ENCODE data around the gene FSIP1. TPM values are rescaled to one million over a fixed set of nuclear protein-coding genes. Genes with fewer than 3 reads are reported as not detected.

FSIP1 gene
- polyA plus RNA-seq, 1 experiment, result 0.43 TPM

DNA sequence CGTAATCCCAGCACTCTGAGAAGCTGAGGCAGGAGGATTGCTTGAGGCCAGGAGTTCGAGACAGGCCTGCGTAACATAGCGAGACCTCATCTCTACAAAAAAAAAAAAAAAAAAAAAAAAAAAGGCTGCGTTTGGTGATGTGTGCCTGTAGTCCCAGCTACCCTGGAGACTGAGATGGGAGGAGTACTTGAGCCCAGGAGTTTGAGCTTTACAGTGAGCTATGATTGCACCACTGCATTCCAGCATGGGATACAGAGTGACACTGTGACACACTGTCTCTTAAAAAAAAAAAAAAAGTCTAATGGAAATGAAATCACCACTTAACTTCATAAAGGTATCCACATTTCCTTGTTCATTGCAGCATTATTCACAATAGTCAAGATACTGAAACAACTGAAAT, 136.2 kb downstream of the FSIP1 start:
- Histone ChIP-seq H3K27me3 (ENCODE audit: control insufficient read depth, insufficient read depth, low read length) (no peaks in the 10 kb centered on the region), H3K27ac (ENCODE audit: low read depth, low read length) (no peak overlapping the region), H3K9me3 (ENCODE audit: control insufficient read depth, insufficient read depth, low read length) (no peaks in the 10 kb centered on the region; the same call in 1 of the 2 replicates), H3K4me3 (ENCODE audit: low read depth, low read length) (no peak overlapping the region)
- DNase-seq (ENCODE audit: low read depth, low spot score), result no peak
- TF ChIP-seq, protein P1, sequence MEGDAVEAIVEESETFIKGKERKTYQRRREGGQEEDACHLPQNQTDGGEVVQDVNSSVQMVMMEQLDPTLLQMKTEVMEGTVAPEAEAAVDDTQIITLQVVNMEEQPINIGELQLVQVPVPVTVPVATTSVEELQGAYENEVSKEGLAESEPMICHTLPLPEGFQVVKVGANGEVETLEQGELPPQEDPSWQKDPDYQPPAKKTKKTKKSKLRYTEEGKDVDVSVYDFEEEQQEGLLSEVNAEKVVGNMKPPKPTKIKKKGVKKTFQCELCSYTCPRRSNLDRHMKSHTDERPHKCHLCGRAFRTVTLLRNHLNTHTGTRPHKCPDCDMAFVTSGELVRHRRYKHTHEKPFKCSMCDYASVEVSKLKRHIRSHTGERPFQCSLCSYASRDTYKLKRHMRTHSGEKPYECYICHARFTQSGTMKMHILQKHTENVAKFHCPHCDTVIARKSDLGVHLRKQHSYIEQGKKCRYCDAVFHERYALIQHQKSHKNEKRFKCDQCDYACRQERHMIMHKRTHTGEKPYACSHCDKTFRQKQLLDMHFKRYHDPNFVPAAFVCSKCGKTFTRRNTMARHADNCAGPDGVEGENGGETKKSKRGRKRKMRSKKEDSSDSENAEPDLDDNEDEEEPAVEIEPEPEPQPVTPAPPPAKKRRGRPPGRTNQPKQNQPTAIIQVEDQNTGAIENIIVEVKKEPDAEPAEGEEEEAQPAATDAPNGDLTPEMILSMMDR (IDR thresholded peaks at IDR 0.05; ENCODE audit: low read depth, low read length), result no peak
- ChIA-PET CTCF (no interaction called here), POLR2A (interaction anchor here (0.7 kb wide), 1 partner anchor 14 kb away, joined by 3 read pairs; no protein-coding TSS in a partner anchor)

DNA sequence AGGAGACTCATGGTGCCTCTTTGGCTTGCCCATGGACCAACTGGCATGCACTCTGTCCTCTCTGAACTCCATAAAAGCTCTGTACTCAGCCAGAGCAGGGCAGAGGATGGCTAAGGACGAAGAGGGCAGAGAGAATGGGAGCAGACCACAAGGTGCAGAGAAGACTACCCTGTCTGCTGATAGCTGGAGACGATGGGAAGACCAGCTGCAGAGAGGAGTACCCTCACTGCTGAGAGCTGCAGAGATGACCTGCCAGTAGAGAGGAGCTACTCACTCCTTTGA, 136.7 kb downstream of the FSIP1 start:
- no peak for DNase-seq (ENCODE audit: low read depth, low spot score)
- no peak overlapping the region for H3K4me3 ChIP-seq (ENCODE audit: low read depth, low read length)
- no peaks in the 10 kb centered on the region for H3K27me3 ChIP-seq (ENCODE audit: control insufficient read depth, insufficient read depth, low read length)
- H3K27ac ChIP-seq (ENCODE audit: low read depth, low read length), result no peak overlapping the region
- TF ChIP-seq, protein P1 (IDR thresholded peaks at IDR 0.05; ENCODE audit: low read depth, low read length), result no peak
- no peaks in the 10 kb centered on the region; the same call in 1 of the 2 replicates for H3K9me3 ChIP-seq (ENCODE audit: control insufficient read depth, insufficient read depth, low read length)
- ChIA-PET POLR2A (interaction anchor here (0.7 kb wide), 1 partner anchor 15 kb away, joined by 3 read pairs; no protein-coding TSS in a partner anchor), CTCF (no interaction called here)

DNA sequence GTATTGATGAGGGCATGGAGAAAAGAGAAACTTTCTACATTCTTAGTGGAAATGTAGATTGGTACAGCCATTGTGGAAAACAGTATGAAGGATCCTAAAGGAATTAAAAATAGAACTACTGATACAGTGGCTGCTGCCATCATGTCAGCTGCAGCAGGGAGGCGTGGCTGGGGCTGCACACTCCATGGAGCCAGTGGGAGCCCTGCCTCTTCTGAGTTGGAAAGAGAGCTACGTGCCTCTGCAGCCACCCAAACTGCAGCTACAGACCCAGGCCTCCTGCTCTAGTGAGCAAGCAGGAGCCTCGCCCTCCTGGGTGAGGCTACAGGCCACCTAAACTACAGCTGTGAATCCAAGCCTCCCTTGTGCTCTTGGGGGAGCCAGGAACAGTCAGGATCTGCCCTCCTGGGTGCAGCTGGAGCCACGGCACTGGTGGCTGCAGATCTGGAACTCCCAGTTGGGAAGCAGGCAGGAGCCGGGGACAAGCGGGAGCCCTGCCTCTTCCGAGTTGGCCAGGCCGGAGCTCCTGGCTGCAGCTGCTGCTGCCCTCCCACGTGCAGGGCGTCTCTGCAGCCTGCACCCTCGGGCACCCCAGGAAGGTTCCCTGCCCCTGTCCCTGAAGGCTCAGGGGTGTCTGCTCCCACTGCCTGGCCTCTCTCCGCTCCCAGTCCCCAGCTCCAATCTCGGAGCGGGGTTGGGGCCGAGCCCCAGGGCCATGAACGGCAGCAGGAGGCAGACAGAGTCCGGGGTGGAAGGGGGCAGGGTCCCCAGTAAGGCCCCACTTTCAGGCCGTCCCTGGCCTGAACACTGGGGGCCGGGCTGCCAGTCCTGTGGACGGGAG, 137.3 kb downstream of the FSIP1 start:
- ChIA-PET CTCF (interaction anchor here (0.8 to 1.0 kb wide), 2 partner anchors 40 to 62 kb away, joined by 3 read pairs; no protein-coding TSS in a partner anchor), POLR2A (no interaction called here)
- TF ChIP-seq, protein P1 (IDR thresholded peaks at IDR 0.05; ENCODE audit: low read depth, low read length), result no peak
- Histone ChIP-seq H3K9me3 (ENCODE audit: control insufficient read depth, insufficient read depth, low read length) (no peaks in the 10 kb centered on the region; the same call in 1 of the 2 replicates), H3K4me3 (ENCODE audit: low read depth, low read length) (no peak overlapping the region), H3K27ac (ENCODE audit: low read depth, low read length) (no peak overlapping the region), H3K27me3 (ENCODE audit: control insufficient read depth, insufficient read depth, low read length) (no peaks in the 10 kb centered on the region)
- DNase-seq (ENCODE audit: low read depth, low spot score), result no peak

DNA sequence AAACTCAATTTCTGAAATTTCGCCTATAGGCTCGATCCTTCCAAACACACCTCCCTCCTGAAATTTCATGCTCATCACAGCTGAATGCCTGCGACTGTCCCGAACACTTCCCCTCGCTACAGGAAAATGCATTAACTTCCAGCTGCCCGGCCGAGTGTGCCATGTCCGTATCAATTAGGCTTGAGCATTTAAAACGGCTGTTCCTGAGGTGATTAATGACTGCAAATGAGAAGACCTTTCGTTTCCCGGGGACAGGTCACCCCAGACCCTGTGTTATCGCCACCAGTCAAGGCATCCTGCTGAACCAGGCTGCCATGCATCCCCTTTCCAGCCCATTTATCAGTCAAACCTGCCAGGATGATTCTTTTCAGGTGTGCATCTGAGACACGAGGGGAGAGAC, 138.5 kb downstream of the FSIP1 start:
- ChIA-PET POLR2A (no interaction called here), CTCF (interaction anchor here (1.0 kb wide), 1 partner anchor 61 kb away, joined by 3 read pairs; no protein-coding TSS in a partner anchor)
- Histone ChIP-seq H3K9me3 (ENCODE audit: control insufficient read depth, insufficient read depth, low read length) (no peaks in the 10 kb centered on the region; the same call in 1 of the 2 replicates), H3K27ac (ENCODE audit: low read depth, low read length) (no peak overlapping the region), H3K4me3 (ENCODE audit: low read depth, low read length) (no peak overlapping the region), H3K27me3 (ENCODE audit: control insufficient read depth, insufficient read depth, low read length) (no peaks in the 10 kb centered on the region)
- TF ChIP-seq, protein P1 (IDR thresholded peaks at IDR 0.05; ENCODE audit: low read depth, low read length), result no peak
- no peak for DNase-seq (ENCODE audit: low read depth, low spot score)

DNA sequence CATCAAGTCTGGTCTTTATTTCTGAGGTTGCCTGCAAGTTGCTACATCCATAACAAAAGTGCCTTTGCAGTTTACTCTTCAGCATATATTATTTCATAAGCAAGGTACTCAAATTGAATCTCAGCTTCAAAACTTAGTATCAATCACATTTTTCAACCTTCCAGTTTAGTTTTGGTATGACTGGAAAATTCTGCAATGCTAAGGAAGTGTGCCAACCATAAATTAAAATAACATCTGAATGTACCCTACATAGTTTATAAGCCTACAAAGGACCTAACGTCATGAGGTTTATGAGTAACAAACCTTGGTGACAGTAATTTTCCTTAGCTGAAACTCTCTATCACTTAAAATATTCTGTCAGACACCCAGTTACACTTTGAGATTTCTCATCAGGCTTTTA, 138.9 kb downstream of the FSIP1 start:
- H3K4me3 ChIP-seq (ENCODE audit: low read depth, low read length), result no peak overlapping the region
- no peak overlapping the region for H3K27ac ChIP-seq (ENCODE audit: low read depth, low read length)
- TF ChIP-seq, protein P1 (IDR thresholded peaks at IDR 0.05; ENCODE audit: low read depth, low read length), result no peak
- DNase-seq (ENCODE audit: low read depth, low spot score), result no peak
- H3K27me3 ChIP-seq (ENCODE audit: control insufficient read depth, insufficient read depth, low read length), result no peaks in the 10 kb centered on the region
- POLR2A ChIA-PET, result no interaction called here
- CTCF ChIA-PET, result no interaction called here
- no peaks in the 10 kb centered on the region; the same call in 1 of the 2 replicates for H3K9me3 ChIP-seq (ENCODE audit: control insufficient read depth, insufficient read depth, low read length)

All from AG04450 (cell line).